Liver (tissue), 9 donors: Measurements from ENCODE around the gene CPT1A. TPM values are rescaled to one million over a fixed set of nuclear protein-coding genes. Genes with fewer than 3 reads are reported as not detected.
"Not testable (repeated sequence)": the region's sequence is repeated elsewhere in the genome, so short reads cannot be mapped to it uniquely, and the experiment has no call there.

ENCODE experiments used
- DNase-seq: peaks from one replicate; pipeline ENCODE4 v3.0.0-alpha.2; 2017; ENCODE audit warnings: low spot score
- H3K27ac ChIP-seq, 2 donors: one replicate each; pipeline ENCODE4 v1.7.0; 2013; ENCODE audit warnings: inconsistent platforms in 2 of 2, low read length in 2 of 2, control low read depth in 1 of 2, low read depth in 1 of 2, mild to moderate bottlenecking in 1 of 2
- H3K27me3 ChIP-seq, 4 donors: one replicate each; pipeline versions ENCODE4 v1.6.1 to v1.7.0; 2013; ENCODE audit warnings: low read length in 3 of 4, inconsistent platforms in 1 of 4, mild to moderate bottlenecking in 1 of 4, moderate library complexity in 1 of 4; ENCODE audit not compliant: control insufficient read depth in 4 of 4, insufficient read depth in 4 of 4
- H3K36me3 ChIP-seq, 4 donors: one replicate each; pipeline versions ENCODE4 v1.6.1 to v1.7.0; 2013; ENCODE audit warnings: low read length in 3 of 4, mild to moderate bottlenecking in 3 of 4, low read depth in 1 of 4, moderate library complexity in 1 of 4; ENCODE audit not compliant: control insufficient read depth in 4 of 4, insufficient read depth in 3 of 4
- H3K4me1 ChIP-seq, 4 donors: one replicate each; pipeline versions ENCODE4 v1.6.1 to v1.7.0; 2013; ENCODE audit warnings: low read length in 3 of 4, mild to moderate bottlenecking in 3 of 4, moderate library complexity in 1 of 4; ENCODE audit not compliant: control insufficient read depth in 4 of 4, insufficient read depth in 4 of 4
- H3K4me3 ChIP-seq, 3 donors: one replicate each; pipeline versions ENCODE4 v1.6.1 to v1.7.0; 2013; ENCODE audit warnings: low read length in 3 of 3, control low read depth in 1 of 3, low read depth in 1 of 3, mild to moderate bottlenecking in 1 of 3
- H3K9ac ChIP-seq, 2 donors: one replicate each; pipeline ENCODE4 v1.7.0; 2013; ENCODE audit warnings: low read length in 2 of 2, mild to moderate bottlenecking in 2 of 2, moderate library complexity in 2 of 2, control low read depth in 1 of 2, low read depth in 1 of 2
- H3K9me3 ChIP-seq, 4 donors: one replicate each; pipeline versions ENCODE4 v1.6.1 to v1.7.0; 2013; ENCODE audit warnings: low read length in 3 of 4; ENCODE audit not compliant: control insufficient read depth in 4 of 4
- CTCF ChIP-seq: fragments of 150-350 bp; IDR thresholded peaks from 2 replicates; pipeline ENCODE4 v1.5.1; 2017; ENCODE audit warnings: improper control_type of control experiment, low read depth, low read length; ENCODE audit not compliant: missing input control
- EGR1 ChIP-seq, 2 donors: IDR thresholded peaks; 2 replicates each; pipeline ENCODE4 v1.6.1; 2016 to 2018; ENCODE audit warnings: antibody characterized with exemption in 2 of 2, low read depth in 2 of 2
- HNF4A ChIP-seq, 2 donors: conservative IDR thresholded peaks; 2 replicates each; pipeline ENCODE4 v1.6.1; 2016; ENCODE audit warnings: antibody characterized with exemption in 2 of 2, mild to moderate bottlenecking in 2 of 2
- HNF4G ChIP-seq: IDR thresholded peaks from 2 replicates; pipeline ENCODE4 v1.6.1; 2016; ENCODE audit warnings: antibody characterized with exemption
- MAX ChIP-seq: IDR thresholded peaks from 2 replicates; pipeline ENCODE4 v1.6.1; 2016; ENCODE audit warnings: antibody characterized with exemption
- RAD21 ChIP-seq, 2 donors: IDR thresholded peaks; 2 replicates each; pipeline ENCODE4 v1.6.1; 2016; ENCODE audit warnings: antibody characterized with exemption in 2 of 2, mild to moderate bottlenecking in 2 of 2
- REST ChIP-seq: IDR thresholded peaks from 2 replicates; pipeline ENCODE4 v1.6.1; 2016; ENCODE audit warnings: antibody characterized with exemption, mild to moderate bottlenecking
- YY1 ChIP-seq: IDR thresholded peaks from 2 replicates; pipeline ENCODE4 v1.6.1; 2016; ENCODE audit warnings: antibody characterized with exemption, mild to moderate bottlenecking
- WGBS: extraction: QIAGEN DNeasy Blood & Tissue Kit; methylation state at CpG from one replicate; pipeline ENCODE4 v1.1.7; 2013; 5-methylcytosine and 5-hydroxymethylcytosine counted together
- polyA plus RNA-seq, 2 donors: library from polyadenylated mRNA; stranded (reverse) in 1 of 2; unstranded in 1 of 2; fragments of 200-250 nt in 1 of 2; fragments of >200 nt in 1 of 2; fragmentation: Nextera tagmentation in 1 of 2; extraction: Ambion mirVana in 1 of 2; gene quantifications; one replicate each; pipeline versions ENCODE4 v1.2.1 to v1.2.3, GENCODE V29; 2013 to 2015
- total RNA-seq, 2 donors: library from RNA; depleted of rRNA; stranded (reverse); fragments of >200 nt; gene quantifications; one replicate each; pipeline ENCODE4 v1.2.3, GENCODE V29; 2014
- donor health status: healthy.
- donor health status: healthy.
- donor health status: healthy.
- donor health status: healthy.
- donor health status: healthy.

CPT1A gene
- total and polyA plus RNA-seq, 4 donors, result 17.2 to 232 (median 61.0) TPM

- TF ChIP-seq RAD21 (IDR thresholded peaks at IDR 0.05) (peak in 1 of 2 donors; percentile 23), CTCF (no peak), HNF4A (conservative IDR thresholded peaks at IDR 0.05) (no peak)
- H3K36me3 ChIP-seq, result peaks cover 2 to 21% (median 13%) of the 10 kb centered on the region in 4 donors
- H3K9me3 ChIP-seq, result no peaks in the 10 kb centered on the region
- H3K4me3 ChIP-seq, result no peak overlapping the region
- H3K27me3 ChIP-seq, result no peaks in the 10 kb centered on the region
- WGBS, result 85% methylated on average over 18 of the region's 18 CpGs
- no peak overlapping the region for H3K27ac ChIP-seq
- DNase-seq, result no peak
- H3K9ac ChIP-seq, result no peak overlapping the region
- peaks cover 4 to 16% (median 12%) of the 10 kb centered on the region in 4 donors for H3K4me1 ChIP-seq
Observed at GRCh38 chr11:68889948-68890446, 48.3 kb upstream of the CPT1A start.

- not testable (repeated sequence) for H3K4me3 ChIP-seq, H3K27ac ChIP-seq, H3K27me3 ChIP-seq, H3K9me3 ChIP-seq, DNase-seq, H3K36me3 ChIP-seq, H3K4me1 ChIP-seq, H3K9ac ChIP-seq
- WGBS, result 94% methylated on average over 15 of the region's 15 CpGs
Observed at GRCh38 chr11:68884827-68885226, 43.1 kb upstream of the CPT1A start.

GRCh38 chr11:68882391-68882790 is 40.7 kb upstream of the CPT1A start:
- Histone ChIP-seq H3K4me3 (no peak overlapping the region), H3K27ac (no peak overlapping the region), H3K27me3 (no peaks in the 10 kb centered on the region), H3K36me3 (no peaks in the 10 kb centered on the region), H3K9ac (no peak overlapping the region), H3K4me1 (peaks cover 0 to 4% (median 0%) of the 10 kb centered on the region in 4 donors), H3K9me3 (no peaks in the 10 kb centered on the region)
- no peak for TF ChIP-seq REST
- TF ChIP-seq MAX, result no peak
- no peak for TF ChIP-seq HNF4G
- no peak for DNase-seq
- WGBS, result 92% methylated on average over 13 of the region's 13 CpGs

- Histone ChIP-seq H3K9me3 (no peaks in the 10 kb centered on the region), H3K27me3 (no peaks in the 10 kb centered on the region), H3K4me3 (no peak overlapping the region), H3K36me3 (no peaks in the 10 kb centered on the region), H3K4me1 (peaks cover 0 to 4% (median 0%) of the 10 kb centered on the region in 4 donors), H3K27ac (no peak overlapping the region), H3K9ac (no peak overlapping the region)
- no peak for DNase-seq
- WGBS, result 95% methylated on average over 2 of the region's 2 CpGs
- TF ChIP-seq RAD21 (IDR thresholded peaks at IDR 0.05), result no peak
- no peak for TF ChIP-seq EGR1 (IDR thresholded peaks at IDR 0.05; ENCODE audit: low read depth in 2 of 2)
- TF ChIP-seq YY1, result no peak
Observed at GRCh38 chr11:68881320-68881719, 39.6 kb upstream of the CPT1A start.
